GM21528 (cell line): ENCODE results near the gene SIK1.

Experiments used
- ATAC-seq: cut with Tn5 transposase; IDR thresholded peaks from one replicate; pipeline ENCODE4 v1.9.1; 2021; ENCODE audit warnings: mild to moderate bottlenecking, moderate library complexity; ENCODE audit not compliant: unreplicated experiment, low FRiP score

The SIK1 gene

GRCh38 chr21:43369596-43370090 is 57.3 kb downstream of the SIK1 start:
- no peak for ATAC-seq

- ATAC-seq, result no peak
These were observed 57.8 kb downstream of the SIK1 start for GRCh38 chr21:43369124-43369523.

DNA sequence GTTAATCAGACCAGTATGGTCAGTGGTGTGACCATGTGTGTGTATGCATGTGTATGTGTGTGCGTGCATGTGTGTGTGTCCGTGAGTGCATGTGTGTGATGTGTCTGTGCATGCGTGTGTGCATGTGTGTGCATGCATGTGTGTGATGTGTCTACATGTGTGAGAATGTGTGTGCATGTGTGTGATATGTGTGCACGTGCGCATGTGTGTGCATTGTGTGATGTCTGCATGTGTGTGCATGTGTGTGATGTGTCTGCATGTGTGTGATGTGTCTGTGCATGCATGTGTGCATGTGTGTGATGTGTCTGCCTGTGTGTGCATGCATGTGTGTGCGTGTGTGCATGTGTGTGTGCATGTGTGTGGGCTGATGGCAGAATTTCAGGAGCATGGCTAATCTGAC is 58.2 kb downstream of the SIK1 start:
- no peak for ATAC-seq

DNA sequence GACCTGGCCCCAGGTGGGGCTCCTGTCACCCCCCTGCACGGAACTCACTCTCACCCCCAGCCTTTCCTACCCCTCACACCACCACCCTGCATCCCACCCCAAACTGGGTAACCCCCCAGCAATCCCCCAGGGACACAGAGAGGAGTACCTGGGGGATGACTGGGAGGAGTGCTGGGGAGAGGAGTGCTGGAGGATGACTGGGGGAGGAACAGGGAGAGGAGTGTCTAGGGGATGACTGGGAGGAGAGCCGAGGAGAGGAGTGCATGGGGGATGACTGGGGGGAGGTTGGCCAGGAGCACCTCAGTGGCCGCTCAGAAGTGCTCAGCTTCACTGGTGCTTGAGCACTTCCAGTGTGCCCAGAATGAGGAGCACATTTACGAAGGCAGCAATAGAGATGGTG is 59.1 kb downstream of the SIK1 start:
- no peak for ATAC-seq

GRCh38 chr21:43367296-43367695 is 59.6 kb downstream of the SIK1 start:
- no peak for ATAC-seq

- no peak for ATAC-seq
These were observed 60.3 kb downstream of the SIK1 start for GRCh38 chr21:43366656-43367055.

- ATAC-seq, result no peak
These were observed 61.1 kb downstream of the SIK1 start for GRCh38 chr21:43365611-43366426.

DNA sequence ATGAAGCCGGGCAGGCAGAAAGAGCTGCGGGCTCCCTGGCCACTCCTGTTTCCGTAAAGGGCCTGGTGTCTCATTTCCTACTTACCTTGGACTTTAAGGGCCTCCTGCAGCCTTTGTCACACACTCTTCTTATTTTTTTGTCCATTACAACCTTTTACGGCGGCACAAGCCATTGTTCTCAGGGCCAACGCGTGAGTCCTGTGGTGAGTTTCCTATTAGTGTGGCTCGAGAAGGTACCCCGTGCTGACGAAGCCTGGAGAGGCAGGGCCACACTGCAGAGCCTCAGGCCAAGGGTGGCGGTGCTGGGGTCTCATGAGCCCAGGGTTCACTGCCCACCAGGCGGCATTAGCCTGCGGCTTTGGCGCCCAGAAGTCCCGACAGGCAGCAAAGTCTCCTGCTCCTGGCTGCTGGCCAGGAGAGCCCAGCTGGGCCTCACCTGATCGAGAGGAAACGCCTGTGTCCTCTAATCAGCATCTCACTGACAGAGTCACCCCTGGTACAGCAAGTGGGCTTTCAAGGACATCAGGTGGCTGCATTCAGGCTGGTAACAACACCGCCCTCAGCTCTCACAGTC is 62.0 kb downstream of the SIK1 start:
- no peak for ATAC-seq
